ENCODE measurements around the gene TSHZ1.

GRCh38 chr18:75164479-75164878 lies 46.1 kb upstream of the TSHZ1 start:
- TF ChIP-seq, protein P1, sequence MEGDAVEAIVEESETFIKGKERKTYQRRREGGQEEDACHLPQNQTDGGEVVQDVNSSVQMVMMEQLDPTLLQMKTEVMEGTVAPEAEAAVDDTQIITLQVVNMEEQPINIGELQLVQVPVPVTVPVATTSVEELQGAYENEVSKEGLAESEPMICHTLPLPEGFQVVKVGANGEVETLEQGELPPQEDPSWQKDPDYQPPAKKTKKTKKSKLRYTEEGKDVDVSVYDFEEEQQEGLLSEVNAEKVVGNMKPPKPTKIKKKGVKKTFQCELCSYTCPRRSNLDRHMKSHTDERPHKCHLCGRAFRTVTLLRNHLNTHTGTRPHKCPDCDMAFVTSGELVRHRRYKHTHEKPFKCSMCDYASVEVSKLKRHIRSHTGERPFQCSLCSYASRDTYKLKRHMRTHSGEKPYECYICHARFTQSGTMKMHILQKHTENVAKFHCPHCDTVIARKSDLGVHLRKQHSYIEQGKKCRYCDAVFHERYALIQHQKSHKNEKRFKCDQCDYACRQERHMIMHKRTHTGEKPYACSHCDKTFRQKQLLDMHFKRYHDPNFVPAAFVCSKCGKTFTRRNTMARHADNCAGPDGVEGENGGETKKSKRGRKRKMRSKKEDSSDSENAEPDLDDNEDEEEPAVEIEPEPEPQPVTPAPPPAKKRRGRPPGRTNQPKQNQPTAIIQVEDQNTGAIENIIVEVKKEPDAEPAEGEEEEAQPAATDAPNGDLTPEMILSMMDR (conservative IDR thresholded peaks at IDR 0.05; ENCODE audit: low read depth, low read length) = no peak
- TF ChIP-seq EZH2 (IDR thresholded peaks at IDR 0.05; ENCODE audit: low read length, unreplicated experiment) = no peak

All from PC-3 (cell line).